IPS-15b (cell line): ENCODE measurements around the gene ADAMTS12.

Experiments
- H3K27me3 ChIP-seq: one replicate; pipeline ENCODE4 v1.6.1; 2013; ENCODE audit warnings: low read length; ENCODE audit not compliant: control insufficient read depth, insufficient read depth
- H3K36me3 ChIP-seq: one replicate; pipeline ENCODE4 v1.6.1; 2013; ENCODE audit warnings: low read length; ENCODE audit not compliant: control insufficient read depth, insufficient read depth
- H3K4me1 ChIP-seq: one replicate; pipeline ENCODE4 v1.6.1; 2013; ENCODE audit warnings: mild to moderate bottlenecking, low read length; ENCODE audit not compliant: control insufficient read depth, insufficient read depth
- H3K4me3 ChIP-seq: one replicate; pipeline ENCODE4 v1.5.1; 2013; ENCODE audit warnings: low read depth, low read length
- H3K9ac ChIP-seq: one replicate; pipeline ENCODE4 v1.6.1; 2013; ENCODE audit warnings: low read depth, mild to moderate bottlenecking, low read length
- H3K9me3 ChIP-seq: one replicate; pipeline ENCODE4 v1.6.1; 2013; ENCODE audit warnings: mild to moderate bottlenecking, low read length; ENCODE audit not compliant: control insufficient read depth, insufficient read depth

The ADAMTS12 gene

DNA sequence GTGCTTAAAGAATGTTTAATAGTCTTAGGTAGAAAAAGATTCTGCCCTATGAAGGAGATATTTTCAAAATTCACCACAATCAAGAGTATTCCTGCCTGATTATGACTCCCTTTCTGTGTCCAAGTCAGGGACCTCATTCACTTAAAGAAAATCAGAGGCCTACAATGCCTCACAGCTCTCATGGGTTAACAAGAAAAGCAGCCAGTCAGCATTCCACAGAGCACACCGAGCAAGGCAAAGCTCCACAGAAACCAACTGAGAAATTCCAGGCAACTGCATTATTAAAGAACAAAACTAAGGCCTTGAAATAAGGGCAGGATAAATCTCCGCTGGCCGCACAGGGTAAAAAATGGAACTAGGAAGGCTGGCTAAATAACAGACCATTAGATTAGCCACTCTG is 289.9 kb downstream of the ADAMTS12 start:
- no peak overlapping the region for H3K9ac ChIP-seq
- H3K27me3 ChIP-seq, result no peaks in the 10 kb centered on the region
- H3K36me3 ChIP-seq, result no peaks in the 10 kb centered on the region
- no peaks in the 10 kb centered on the region for H3K9me3 ChIP-seq
- no peak overlapping the region for H3K4me3 ChIP-seq
- H3K4me1 ChIP-seq, result no peaks in the 10 kb centered on the region

DNA sequence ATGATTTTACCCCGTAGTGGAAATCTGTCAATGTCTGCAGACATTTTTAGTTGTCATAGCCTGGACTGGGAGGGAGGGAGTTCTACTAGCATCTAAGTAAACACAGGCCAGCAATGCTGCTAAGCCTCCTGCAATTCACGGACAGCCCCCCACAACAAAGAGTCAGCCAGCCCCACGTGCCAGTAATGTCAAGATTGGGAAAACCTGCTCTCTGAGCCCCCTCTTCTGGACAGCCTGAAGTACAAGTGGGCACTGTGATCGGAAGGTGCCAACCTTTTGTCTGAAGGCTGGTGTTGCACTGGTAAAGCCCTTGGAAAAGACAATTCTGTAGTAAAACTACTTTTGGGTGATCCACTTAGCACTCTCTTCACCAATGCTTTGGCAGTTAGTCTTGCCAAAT is 296.5 kb downstream of the ADAMTS12 start:
- Histone ChIP-seq H3K9ac (no peak overlapping the region), H3K36me3 (no peaks in the 10 kb centered on the region), H3K4me1 (no peaks in the 10 kb centered on the region), H3K9me3 (no peaks in the 10 kb centered on the region), H3K4me3 (no peak overlapping the region), H3K27me3 (no peaks in the 10 kb centered on the region)

DNA sequence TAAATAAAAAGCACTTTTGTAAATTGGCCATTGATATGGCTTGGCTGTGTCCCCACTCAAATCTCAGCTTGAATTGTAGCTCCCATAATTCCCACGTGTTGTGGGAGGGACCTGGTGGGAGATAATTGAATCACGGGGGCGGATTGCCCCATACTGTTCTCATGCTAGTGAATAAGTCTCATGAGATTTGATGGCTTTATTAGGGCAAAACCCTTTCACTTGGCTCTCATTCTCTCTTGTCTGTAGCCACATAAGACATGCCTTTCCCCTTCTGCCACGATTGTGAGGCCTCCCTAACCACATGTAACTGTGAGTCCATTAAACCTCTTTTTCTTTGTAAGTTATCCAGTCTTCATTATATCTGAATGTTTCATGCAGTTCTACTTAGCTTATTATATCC is 297.8 kb downstream of the ADAMTS12 start:
- Histone ChIP-seq H3K4me1 (peaks cover 2% of the 10 kb centered on the region), H3K36me3 (no peaks in the 10 kb centered on the region), H3K27me3 (no peaks in the 10 kb centered on the region)

DNA sequence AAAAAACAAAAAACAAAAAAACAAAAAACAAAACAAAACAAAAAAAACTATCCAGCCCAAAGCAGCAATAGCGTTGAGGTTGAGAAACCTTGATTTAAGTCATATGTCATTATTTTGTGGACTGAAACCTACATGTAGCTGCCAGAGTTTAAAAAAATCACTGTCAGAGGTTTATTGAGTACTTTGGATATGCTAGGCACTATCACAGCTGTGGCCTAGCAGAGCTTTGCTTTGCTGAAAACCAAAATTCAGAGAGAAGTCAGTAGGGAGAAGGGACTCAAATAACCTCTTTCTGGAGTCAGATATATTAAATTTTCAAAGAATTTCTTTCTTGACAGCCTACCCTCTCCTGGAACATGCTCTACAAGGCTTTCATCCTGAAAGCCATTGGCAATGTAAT is 299.5 kb downstream of the ADAMTS12 start:
- no peaks in the 10 kb centered on the region for H3K9me3 ChIP-seq
- H3K4me1 ChIP-seq, result peaks cover 5% of the 10 kb centered on the region
- H3K4me3 ChIP-seq, result no peak overlapping the region
- H3K9ac ChIP-seq, result no peak overlapping the region
- no peaks in the 10 kb centered on the region for H3K27me3 ChIP-seq
- no peaks in the 10 kb centered on the region for H3K36me3 ChIP-seq

More for the DNA sequence above, 297.8 kb downstream of the ADAMTS12 start:
- Histone ChIP-seq H3K9me3 (no peaks in the 10 kb centered on the region), H3K4me3 (no peak overlapping the region), H3K9ac (no peak overlapping the region)

DNA sequence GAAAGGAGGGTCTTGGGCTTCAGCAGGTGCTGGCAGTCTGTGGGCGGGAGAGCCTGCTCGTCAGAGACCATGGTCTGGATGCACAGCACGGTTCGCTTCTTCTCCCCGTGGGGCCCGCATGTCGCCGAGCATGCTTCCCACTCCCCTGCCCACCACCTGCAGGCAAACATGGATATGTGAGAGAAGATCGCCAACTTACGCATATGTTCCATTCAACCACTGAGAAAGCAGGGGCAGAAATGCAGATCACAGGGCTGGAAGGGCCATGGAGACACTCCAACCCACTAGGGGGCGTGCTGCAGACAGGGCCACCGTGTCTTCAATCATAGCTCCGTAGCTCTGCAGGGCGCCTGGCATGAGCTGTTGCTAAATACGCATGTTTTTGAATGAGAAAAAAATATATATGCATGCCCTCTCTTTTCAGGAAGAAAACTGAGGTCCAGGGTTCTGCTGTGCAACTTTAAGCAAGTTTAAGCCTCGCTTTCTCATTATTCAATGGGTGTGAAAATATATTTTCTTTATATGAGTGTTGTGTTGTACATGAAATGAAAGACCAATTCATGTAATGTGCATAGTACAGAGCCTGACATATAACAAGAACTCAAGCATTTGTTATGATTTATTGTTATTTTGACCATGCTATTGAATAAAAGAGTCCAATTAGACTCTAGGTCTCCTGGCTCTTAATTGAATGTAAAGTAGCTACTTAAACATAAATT is 303.0 kb downstream of the ADAMTS12 start:
- Histone ChIP-seq H3K36me3 (peaks cover 2% of the 10 kb centered on the region), H3K27me3 (no peaks in the 10 kb centered on the region), H3K4me3 (peak overlapping the region; percentile 24), H3K4me1 (peaks cover 5% of the 10 kb centered on the region), H3K9me3 (no peaks in the 10 kb centered on the region), H3K9ac (no peak overlapping the region)

DNA sequence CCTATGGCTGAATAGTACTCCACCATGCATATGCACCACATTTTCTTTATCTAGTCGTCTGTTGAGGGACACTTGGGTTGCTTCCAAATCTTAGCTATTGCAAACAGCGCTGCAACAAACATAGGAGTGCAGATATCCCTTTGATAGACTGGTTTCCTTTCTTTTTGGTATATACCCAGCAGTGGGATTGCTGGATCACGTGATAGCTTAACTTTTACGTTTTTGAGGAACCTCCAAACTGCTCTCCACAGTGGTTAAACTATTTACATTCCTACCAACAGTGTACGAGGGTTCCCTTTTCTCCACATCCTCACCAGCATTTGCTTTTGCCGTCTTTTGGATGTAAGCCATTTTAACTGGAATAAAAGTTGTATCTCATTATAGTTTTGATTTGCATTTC is 308.5 kb downstream of the ADAMTS12 start:
- Histone ChIP-seq H3K9me3 (no peaks in the 10 kb centered on the region), H3K36me3 (peaks cover 2% of the 10 kb centered on the region), H3K9ac (no peak overlapping the region), H3K4me3 (no peak overlapping the region), H3K27me3 (no peaks in the 10 kb centered on the region), H3K4me1 (no peaks in the 10 kb centered on the region)

DNA sequence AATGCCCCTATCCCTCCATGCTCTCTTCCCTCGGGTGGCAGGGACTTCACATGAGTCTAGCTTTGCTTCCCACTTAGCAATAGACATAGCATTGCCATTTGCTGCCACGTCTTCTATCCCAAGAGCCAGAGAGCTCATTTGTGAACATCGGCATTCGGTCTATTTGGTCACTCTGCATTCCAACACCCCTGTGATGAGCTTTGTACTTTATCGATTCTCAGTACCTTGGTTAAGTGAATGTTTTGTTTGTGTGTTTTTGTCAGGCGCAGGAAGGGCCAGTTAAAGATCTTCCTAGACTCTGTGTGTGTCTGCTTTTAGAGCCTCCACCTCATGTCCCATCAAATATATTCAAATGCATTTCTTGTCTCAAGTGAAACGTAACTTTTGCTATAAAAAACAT is 309.4 kb downstream of the ADAMTS12 start:
- no peaks in the 10 kb centered on the region for H3K4me1 ChIP-seq
- H3K27me3 ChIP-seq, result no peaks in the 10 kb centered on the region
- H3K4me3 ChIP-seq, result no peak overlapping the region
- no peak overlapping the region for H3K9ac ChIP-seq
- peaks cover 2% of the 10 kb centered on the region for H3K36me3 ChIP-seq
- no peaks in the 10 kb centered on the region for H3K9me3 ChIP-seq

DNA sequence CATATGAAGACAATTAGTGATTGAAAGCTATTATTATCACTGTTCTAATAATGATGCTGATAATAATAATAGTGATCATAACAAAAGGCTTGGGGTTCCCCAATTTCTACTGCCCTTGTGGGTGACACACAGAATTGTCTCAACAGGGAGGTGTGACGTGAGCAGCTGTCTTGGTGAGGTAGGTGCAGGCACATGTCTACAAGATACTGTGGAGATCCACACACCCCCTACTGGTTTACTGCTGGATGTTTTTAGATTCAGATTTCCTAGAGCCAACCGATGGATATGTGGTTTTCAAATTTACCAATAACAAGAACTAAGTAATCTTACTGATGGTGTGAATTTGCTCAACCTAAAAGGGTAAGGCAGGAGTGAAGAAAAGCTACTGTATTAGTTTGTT is 312.0 kb downstream of the ADAMTS12 start:
- Histone ChIP-seq H3K36me3 (no peaks in the 10 kb centered on the region), H3K4me1 (no peaks in the 10 kb centered on the region), H3K9ac (no peak overlapping the region), H3K9me3 (no peaks in the 10 kb centered on the region), H3K27me3 (no peaks in the 10 kb centered on the region), H3K4me3 (no peak overlapping the region)

DNA sequence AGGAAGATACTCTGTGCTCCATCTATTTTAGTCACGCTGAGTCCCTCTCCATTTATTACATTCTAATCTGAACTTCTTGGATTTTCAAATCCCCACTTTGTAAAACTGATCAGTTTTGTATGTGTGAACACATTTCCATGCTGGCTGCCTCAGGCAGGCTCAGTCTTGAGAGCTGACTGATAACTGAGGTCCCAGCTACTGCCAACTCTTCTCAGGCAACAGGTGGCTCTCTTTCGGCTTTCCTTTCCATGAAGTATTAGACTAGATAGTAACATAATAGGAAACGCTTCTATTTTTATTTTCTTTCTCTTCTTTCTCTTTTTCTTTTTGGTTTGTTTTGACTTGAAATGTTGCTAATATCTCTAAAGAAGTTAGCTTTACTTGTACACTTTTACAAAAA is 312.6 kb downstream of the ADAMTS12 start:
- Histone ChIP-seq H3K4me1 (no peaks in the 10 kb centered on the region), H3K4me3 (no peak overlapping the region), H3K36me3 (no peaks in the 10 kb centered on the region), H3K27me3 (no peaks in the 10 kb centered on the region), H3K9me3 (no peaks in the 10 kb centered on the region), H3K9ac (no peak overlapping the region)

DNA sequence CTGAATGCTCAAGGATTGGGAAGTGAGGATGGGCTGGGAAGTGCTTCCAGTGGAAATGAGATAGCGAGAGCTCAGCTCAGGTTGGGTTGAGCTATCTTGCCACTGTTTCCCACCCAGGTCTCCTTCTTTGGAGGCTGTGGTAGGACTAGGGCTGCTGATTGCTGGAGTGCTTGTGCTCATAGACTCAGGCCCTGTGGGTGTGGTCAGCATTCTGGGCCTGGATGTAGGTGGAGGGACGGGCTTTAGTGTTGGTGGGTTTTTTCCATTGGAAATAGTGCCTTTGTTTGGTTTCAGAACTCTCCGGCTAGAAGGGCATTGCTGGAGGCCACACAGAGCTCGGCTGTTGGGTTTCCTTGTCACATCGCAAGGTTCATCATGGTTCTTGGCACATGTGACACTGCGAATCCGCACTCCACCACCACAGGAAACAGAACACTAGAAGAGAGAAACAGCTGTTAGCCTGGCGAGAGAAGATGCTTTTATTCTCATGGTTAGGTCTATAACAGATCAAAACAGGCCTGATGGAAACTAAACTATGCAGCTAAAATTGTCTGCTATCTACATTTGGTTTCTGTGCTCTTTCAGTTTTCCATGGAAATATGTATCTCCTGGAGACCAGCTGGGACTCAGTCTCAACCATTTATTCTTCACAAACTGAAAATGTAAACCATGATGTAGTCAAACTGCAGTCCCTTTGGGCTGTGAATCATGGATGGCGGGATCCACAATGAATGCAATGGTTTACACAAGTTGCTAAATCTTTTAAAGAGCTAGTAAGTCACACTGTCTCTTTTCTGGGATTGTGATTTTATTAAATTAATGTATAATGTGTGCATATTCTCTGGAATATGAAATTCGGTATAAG is 314.8 kb downstream of the ADAMTS12 start:
- H3K4me1 ChIP-seq, result no peaks in the 10 kb centered on the region

DNA sequence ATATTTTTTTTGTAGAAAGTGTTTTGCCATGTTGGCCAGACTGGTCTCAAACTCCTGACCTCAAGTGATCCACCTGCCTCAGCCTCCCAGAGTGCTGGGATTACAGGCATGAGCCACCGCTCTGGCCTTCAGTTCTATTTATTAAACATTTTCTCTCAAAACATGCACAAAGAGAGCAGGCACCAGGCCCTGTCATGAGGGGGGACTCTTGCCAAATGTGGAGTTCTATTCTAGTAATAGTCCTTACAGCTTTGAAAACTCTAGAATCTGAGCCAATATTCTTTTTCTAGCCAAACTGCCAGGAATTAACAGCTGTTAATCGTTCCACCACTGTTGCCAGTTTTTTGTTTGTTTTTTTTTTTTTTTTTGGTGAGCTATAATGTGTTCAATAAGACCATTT is 326.5 kb downstream of the ADAMTS12 start:
- no peak overlapping the region for H3K4me3 ChIP-seq
- no peaks in the 10 kb centered on the region for H3K36me3 ChIP-seq
- H3K27me3 ChIP-seq, result no peaks in the 10 kb centered on the region
- H3K4me1 ChIP-seq, result peaks cover 10% of the 10 kb centered on the region
- H3K9me3 ChIP-seq, result peaks cover 4% of the 10 kb centered on the region
- no peak overlapping the region for H3K9ac ChIP-seq

More for the DNA sequence above, 314.8 kb downstream of the ADAMTS12 start:
- Histone ChIP-seq H3K4me3 (no peak overlapping the region), H3K9ac (no peak overlapping the region), H3K9me3 (no peaks in the 10 kb centered on the region), H3K36me3 (no peaks in the 10 kb centered on the region), H3K27me3 (no peaks in the 10 kb centered on the region)
